IMR-90 (cell line): Measurements from ENCODE around the gene MTHFD2. TPM values are rescaled to one million over a fixed set of nuclear protein-coding genes. Genes with fewer than 3 reads are reported as not detected.

Experiments used
- ATAC-seq: fragments of 200-7000 bp; cut with Tn5 transposase; 2 replicates; pipeline ENCODE4 v1.9.1; 2020; ENCODE audit warnings: low read depth, mild to moderate bottlenecking, moderate library complexity
- BruUV-seq: library from RNA; stranded (reverse); fragments of 400-500 nt; replicated peaks from 2 replicates; lab custom pipeline; 2021; lab: Mats Ljungman, UMichigan
- CTCF ChIA-PET: fragments of 300-600 bp; formaldehyde crosslinking; extraction: SDS; loops from one replicate; lab custom pipeline; 2021; ENCODE audit warnings: antibody characterized with exemption; lab: Yijun Ruan, JAX
- POLR2A ChIA-PET: fragments of 300-600 bp; sonication (Branson Sonifier 250); formaldehyde crosslinking; loops from one replicate; lab custom pipeline; 2022; ENCODE audit warnings: antibody characterized with exemption; ENCODE audit not compliant: unreplicated experiment; lab: Charles Lee
- DNase-seq: peaks from one replicate; pipeline ENCODE4 v3.0.0; 2013
- H2AFZ ChIP-seq: replicated peaks from 2 replicates; pipeline ENCODE3; 2013; ENCODE audit warnings: low read length, mild to moderate bottlenecking; ENCODE audit not compliant: poor library complexity
- H2AK5ac ChIP-seq: 2 replicates; pipeline ENCODE4 v1.6.1; 2013; ENCODE audit warnings: low read depth, low read length, inconsistent platforms
- H2AK9ac ChIP-seq: replicated peaks from 2 replicates; pipeline ENCODE3; 2013; ENCODE audit warnings: mild to moderate bottlenecking, low read depth, low read length, moderate library complexity; ENCODE audit not compliant: poor library complexity
- H2BK120ac ChIP-seq: 2 replicates; pipeline ENCODE4 v1.6.1; 2013; ENCODE audit warnings: low read depth, low read length, inconsistent platforms
- H2BK15ac ChIP-seq: 3 replicates; pipeline ENCODE4 v1.6.1; 2013; ENCODE audit warnings: low read depth, low read length, inconsistent platforms
- H2BK20ac ChIP-seq: 2 replicates; pipeline ENCODE4 v1.6.1; 2013; ENCODE audit warnings: low read depth, mild to moderate bottlenecking, inconsistent platforms, low read length, moderate library complexity
- H2BK5ac ChIP-seq: 2 replicates; pipeline ENCODE4 v1.6.1; 2013; ENCODE audit warnings: mild to moderate bottlenecking, low read depth, low read length, inconsistent platforms; ENCODE audit not compliant: poor library complexity, severe bottlenecking
- H3K14ac ChIP-seq: replicated peaks from 2 replicates; pipeline ENCODE4 v1.6.1; 2013; ENCODE audit warnings: low read depth, low read length, inconsistent platforms
- H3K18ac ChIP-seq: 2 replicates; pipeline ENCODE4 v1.6.1; 2013; ENCODE audit warnings: low read depth, low read length, control low read depth
- H3K23ac ChIP-seq: 2 replicates; pipeline ENCODE4 v1.6.1; 2013; ENCODE audit warnings: low read depth, low read length, inconsistent platforms
- H3K27ac ChIP-seq: 2 replicates; pipeline ENCODE4 v1.5.1; 2013; ENCODE audit warnings: mild to moderate bottlenecking, control low read depth, low read length; ENCODE audit not compliant: insufficient read depth
- H3K27me3 ChIP-seq: 2 replicates; pipeline ENCODE4 v1.6.1; 2013; ENCODE audit warnings: low read length; ENCODE audit not compliant: control insufficient read depth, insufficient read depth
- H3K36me3 ChIP-seq: 2 replicates; pipeline ENCODE4 v1.6.1; 2013; ENCODE audit warnings: low read length, mixed read lengths; ENCODE audit not compliant: control insufficient read depth, insufficient read depth
- H3K4ac ChIP-seq: 2 replicates; pipeline ENCODE4 v1.6.1; 2013; ENCODE audit warnings: low read depth, low read length, inconsistent platforms
- H3K4me1 ChIP-seq: 2 replicates; pipeline ENCODE4 v1.6.1; 2013; ENCODE audit warnings: low read length, mixed read lengths; ENCODE audit not compliant: control insufficient read depth, insufficient read depth
- H3K4me2 ChIP-seq: 2 replicates; pipeline ENCODE4 v1.6.1; 2013; ENCODE audit warnings: low read depth, mild to moderate bottlenecking, control low read depth, low read length, moderate library complexity
- H3K4me3 ChIP-seq: 2 replicates; pipeline ENCODE4 v1.5.1; 2013; ENCODE audit warnings: low read depth, mild to moderate bottlenecking, control low read depth, low read length, moderate library complexity; ENCODE audit not compliant: insufficient read depth
- H3K56ac ChIP-seq: 2 replicates; pipeline ENCODE4 v1.6.1; 2013; ENCODE audit warnings: low read length, inconsistent platforms; ENCODE audit not compliant: insufficient read depth; ENCODE audit errors: extremely low read depth
- H3K79me1 ChIP-seq, 2 experiments: 2 replicates each; pipeline ENCODE4 v1.6.1; 2013; ENCODE audit warnings: low read length in 2 of 2, inconsistent platforms in 1 of 2, low read depth in 1 of 2
- H3K9ac ChIP-seq: 2 replicates; pipeline ENCODE4 v1.6.1; 2013; ENCODE audit warnings: low read depth, low read length, control low read depth
- H3K9me1 ChIP-seq: 2 replicates; pipeline ENCODE4 v1.6.1; 2013; ENCODE audit warnings: low read length, inconsistent platforms; ENCODE audit not compliant: insufficient read depth
- H3K9me3 ChIP-seq: 2 replicates; pipeline ENCODE4 v1.6.1; 2013; ENCODE audit warnings: low read length; ENCODE audit not compliant: control insufficient read depth, insufficient read depth
- H4K20me1 ChIP-seq: 2 replicates; pipeline ENCODE4 v1.6.1; 2013; ENCODE audit warnings: low read length, inconsistent platforms; ENCODE audit not compliant: insufficient read depth
- H4K5ac ChIP-seq: 2 replicates; pipeline ENCODE4 v1.6.1; 2013; ENCODE audit warnings: mild to moderate bottlenecking, low read depth, low read length, control low read depth
- H4K8ac ChIP-seq, 2 experiments: 2 replicates each; pipeline ENCODE4 v1.6.1; 2013; ENCODE audit warnings: low read depth in 2 of 2, low read length in 2 of 2, control low read depth in 1 of 2, inconsistent platforms in 1 of 2
- H4K91ac ChIP-seq: 2 replicates; pipeline ENCODE4 v1.6.1; 2013; ENCODE audit warnings: low read depth, low read length, inconsistent platforms; ENCODE audit not compliant: insufficient read depth
- BHLHE40 ChIP-seq: fragments of 150-350 bp; IDR thresholded peaks from 2 replicates; pipeline ENCODE4 v1.6.1; 2016; ENCODE audit warnings: mild to moderate bottlenecking, low read depth, low read length
- CEBPB ChIP-seq: IDR thresholded peaks from 2 replicates; pipeline ENCODE4 v1.6.1; 2012; ENCODE audit warnings: low read depth, low read length, improper control_type of control experiment
- CHD1 ChIP-seq: IDR thresholded peaks from 2 replicates; pipeline ENCODE4 v1.6.1; 2012; ENCODE audit warnings: low read depth, low read length, improper control_type of control experiment
- FOS ChIP-seq: fragments of 150-350 bp; IDR thresholded peaks from 2 replicates; pipeline ENCODE4 v1.6.1; 2016; ENCODE audit warnings: low read depth, low read length
- MAFK ChIP-seq: IDR thresholded peaks from 2 replicates; pipeline ENCODE4 v1.6.1; 2012; ENCODE audit warnings: low read depth, low read length, improper control_type of control experiment
- MAZ ChIP-seq: IDR thresholded peaks from 2 replicates; pipeline ENCODE4 v1.6.1; 2012; ENCODE audit warnings: low read depth, mild to moderate bottlenecking, low read length, improper control_type of control experiment, moderate library complexity, borderline replicate concordance
- MXI1 ChIP-seq: IDR thresholded peaks from 2 replicates; pipeline ENCODE4 v1.6.1; 2012; ENCODE audit warnings: low read depth, mild to moderate bottlenecking, low read length, moderate library complexity, borderline replicate concordance
- NFE2L2 ChIP-seq: fragments of 150-350 bp; IDR thresholded peaks from 2 replicates; pipeline ENCODE4 v1.6.1; 2016; ENCODE audit warnings: low read depth, mild to moderate bottlenecking, low read length
- POLR2A ChIP-seq: IDR thresholded peaks from 2 replicates; pipeline ENCODE4 v1.6.1; 2012; ENCODE audit warnings: mild to moderate bottlenecking, low read depth, low read length
- RAD21 ChIP-seq: IDR thresholded peaks from 2 replicates; pipeline ENCODE4 v1.6.1; 2012; ENCODE audit warnings: low read length, improper control_type of control experiment
- RCOR1 ChIP-seq: IDR thresholded peaks from 2 replicates; pipeline ENCODE4 v1.6.1; 2012; ENCODE audit warnings: mild to moderate bottlenecking, low read length, improper control_type of control experiment; ENCODE audit not compliant: insufficient replicate concordance
- RFX5 ChIP-seq: IDR thresholded peaks from 2 replicates; pipeline ENCODE4 v1.8.0; 2012; ENCODE audit warnings: low read depth, mild to moderate bottlenecking, low read length, moderate library complexity
- SMC3 ChIP-seq: fragments of 150-350 bp; IDR thresholded peaks from 2 replicates; pipeline ENCODE4 v1.6.1; 2016; ENCODE audit warnings: low read depth, mild to moderate bottlenecking, antibody characterized with exemption, low read length, moderate library complexity
- WGBS, 2 experiments: methylation state at CpG; one replicate each; pipeline versions ENCODE4 v1.1.5 to v1.1.7; 2013; ENCODE audit warnings: missing lambda C conversion rate in 2 of 2; ENCODE audit not compliant: insufficient read length in 1 of 2; ENCODE audit errors: extremely low coverage in 2 of 2; 5-methylcytosine and 5-hydroxymethylcytosine counted together
- dilution Hi-C: fragments of 300-500 bp; cut with HindIII; formaldehyde crosslinking; loops from one replicate; pipeline ENCODE4 v1.14.3; 2018; ENCODE audit warnings: low sequenced_read_pairs; ENCODE audit not compliant: unreplicated experiment
- in situ Hi-C: fragments of 300-500 bp; cut with MboI; formaldehyde crosslinking; loops from 3 replicates; pipeline ENCODE4 v1.14.3; 2019; ENCODE audit warnings: low sequenced_read_pairs, inconsistent platforms, mixed read lengths
- intact Hi-C: fragments of 100-400 bp; cut with micrococcal nuclease; formaldehyde crosslinking; loops from 2 replicates; pipeline ENCODE4 v1.10.0; 2022
- polyA plus RNA-seq, 3 experiments: library from polyadenylated mRNA; depleted of rRNA; stranded (reverse); fragments of >200 nt; gene quantifications; 2 replicates each; pipeline ENCODE4 v1.2.3, GENCODE V29; 2012; ENCODE audit warnings: low replicate concordance in 1 of 3
- total RNA-seq: library from RNA; depleted of rRNA; stranded (reverse); fragments of >200 nt; gene quantifications from 2 replicates; pipeline ENCODE4 v1.2.3, GENCODE V29; 2012
- TF ChIP-seq, protein P1 (sequence below): fragments of 150-350 bp; IDR thresholded peaks from 2 replicates; pipeline ENCODE4 v1.6.1; 2016; ENCODE audit warnings: low read depth, mild to moderate bottlenecking, low read length, moderate library complexity, borderline replicate concordance
- TF ChIP-seq, protein P2 (sequence below): fragments of 150-350 bp; IDR thresholded peaks from 2 replicates; pipeline ENCODE4 v1.6.1; 2017; ENCODE audit warnings: mild to moderate bottlenecking, antibody characterized with exemption, low read length, low read depth
- TF ChIP-seq, protein P3 (sequence below): conservative IDR thresholded peaks from 2 replicates; pipeline ENCODE4 v1.5.1; 2012; ENCODE audit warnings: mild to moderate bottlenecking, low read depth, low read length, improper control_type of control experiment

MTHFD2 gene
- total and polyA plus RNA-seq, 2 of the 4 experiments (the other 2 are of a cell fraction) = 66.8 to 122 TPM

DNA sequence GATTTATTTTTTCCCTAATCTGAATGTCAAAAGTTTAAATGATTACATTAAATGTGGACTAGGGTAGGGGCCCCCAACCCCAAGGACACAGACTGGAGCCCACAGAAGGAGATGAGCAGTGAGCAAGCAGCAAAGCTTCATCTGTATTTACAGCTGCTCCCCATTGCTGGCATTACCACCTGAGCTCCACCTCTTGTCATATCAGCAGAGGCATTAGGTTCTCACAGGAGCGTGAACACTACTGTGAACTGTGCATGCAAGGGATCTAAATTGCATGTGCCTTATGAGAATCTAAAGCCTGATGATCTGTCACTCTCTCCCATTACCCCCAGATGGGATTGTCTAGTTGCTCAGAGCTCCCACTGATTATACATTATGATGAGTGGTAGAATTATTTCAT, 23.5 kb upstream of the MTHFD2 start:
- intact Hi-C loops = no loop called here
- peaks cover 50% of the 10 kb centered on the region for H4K20me1 ChIP-seq
- no peak overlapping the region for H3K56ac ChIP-seq
- no peak overlapping the region for H3K4ac ChIP-seq
- no peak overlapping the region for H4K8ac ChIP-seq
- peak overlapping the region; percentile 60; the same call in 1 of the 2 replicates for H3K23ac ChIP-seq
- in situ Hi-C loops = no loop called here
- no peak overlapping the region for H2BK5ac ChIP-seq
- no CpG with 5 or more reads among the region's 1 CpG for WGBS, 2 experiments
- no peak overlapping the region for H3K27ac ChIP-seq
- H2AK5ac ChIP-seq = no peak overlapping the region
- no peak overlapping the region for H3K14ac ChIP-seq
- H2BK20ac ChIP-seq = no peak overlapping the region
- H3K79me1 ChIP-seq = peaks cover 10 to 19% of the 10 kb centered on the region in 2 experiments
- no peak overlapping the region for H4K91ac ChIP-seq
- H3K4me1 ChIP-seq = 0 out of 2 replicates have a peak, but pooled peaks cover 2% of the 10 kb centered on the region
- ChIA-PET POLR2A (no interaction called here), CTCF (no interaction called here)
- H3K36me3 ChIP-seq = peaks cover 16% of the 10 kb centered on the region
- no peak overlapping the region for H3K9ac ChIP-seq
- no peaks in the 10 kb centered on the region for H3K27me3 ChIP-seq
- TF ChIP-seq MAFK = no peak
- TF ChIP-seq CEBPB = no peak
- no peak for TF ChIP-seq BHLHE40
- TF ChIP-seq RFX5 = no peak
- TF ChIP-seq SMC3 = no peak
- no peak for TF ChIP-seq MXI1
- TF ChIP-seq RAD21 = no peak
- TF ChIP-seq FOS = no peak
- no peak for TF ChIP-seq MAZ
- TF ChIP-seq, protein P1, sequence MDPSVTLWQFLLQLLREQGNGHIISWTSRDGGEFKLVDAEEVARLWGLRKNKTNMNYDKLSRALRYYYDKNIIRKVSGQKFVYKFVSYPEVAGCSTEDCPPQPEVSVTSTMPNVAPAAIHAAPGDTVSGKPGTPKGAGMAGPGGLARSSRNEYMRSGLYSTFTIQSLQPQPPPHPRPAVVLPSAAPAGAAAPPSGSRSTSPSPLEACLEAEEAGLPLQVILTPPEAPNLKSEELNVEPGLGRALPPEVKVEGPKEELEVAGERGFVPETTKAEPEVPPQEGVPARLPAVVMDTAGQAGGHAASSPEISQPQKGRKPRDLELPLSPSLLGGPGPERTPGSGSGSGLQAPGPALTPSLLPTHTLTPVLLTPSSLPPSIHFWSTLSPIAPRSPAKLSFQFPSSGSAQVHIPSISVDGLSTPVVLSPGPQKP = no peak
- no peak for TF ChIP-seq POLR2A
- no peak for TF ChIP-seq NFE2L2
- TF ChIP-seq, protein P2, sequence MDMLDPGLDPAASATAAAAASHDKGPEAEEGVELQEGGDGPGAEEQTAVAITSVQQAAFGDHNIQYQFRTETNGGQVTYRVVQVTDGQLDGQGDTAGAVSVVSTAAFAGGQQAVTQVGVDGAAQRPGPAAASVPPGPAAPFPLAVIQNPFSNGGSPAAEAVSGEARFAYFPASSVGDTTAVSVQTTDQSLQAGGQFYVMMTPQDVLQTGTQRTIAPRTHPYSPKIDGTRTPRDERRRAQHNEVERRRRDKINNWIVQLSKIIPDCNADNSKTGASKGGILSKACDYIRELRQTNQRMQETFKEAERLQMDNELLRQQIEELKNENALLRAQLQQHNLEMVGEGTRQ = no peak
- TF ChIP-seq, protein P3, sequence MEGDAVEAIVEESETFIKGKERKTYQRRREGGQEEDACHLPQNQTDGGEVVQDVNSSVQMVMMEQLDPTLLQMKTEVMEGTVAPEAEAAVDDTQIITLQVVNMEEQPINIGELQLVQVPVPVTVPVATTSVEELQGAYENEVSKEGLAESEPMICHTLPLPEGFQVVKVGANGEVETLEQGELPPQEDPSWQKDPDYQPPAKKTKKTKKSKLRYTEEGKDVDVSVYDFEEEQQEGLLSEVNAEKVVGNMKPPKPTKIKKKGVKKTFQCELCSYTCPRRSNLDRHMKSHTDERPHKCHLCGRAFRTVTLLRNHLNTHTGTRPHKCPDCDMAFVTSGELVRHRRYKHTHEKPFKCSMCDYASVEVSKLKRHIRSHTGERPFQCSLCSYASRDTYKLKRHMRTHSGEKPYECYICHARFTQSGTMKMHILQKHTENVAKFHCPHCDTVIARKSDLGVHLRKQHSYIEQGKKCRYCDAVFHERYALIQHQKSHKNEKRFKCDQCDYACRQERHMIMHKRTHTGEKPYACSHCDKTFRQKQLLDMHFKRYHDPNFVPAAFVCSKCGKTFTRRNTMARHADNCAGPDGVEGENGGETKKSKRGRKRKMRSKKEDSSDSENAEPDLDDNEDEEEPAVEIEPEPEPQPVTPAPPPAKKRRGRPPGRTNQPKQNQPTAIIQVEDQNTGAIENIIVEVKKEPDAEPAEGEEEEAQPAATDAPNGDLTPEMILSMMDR = no peak
- no peak for TF ChIP-seq CHD1
- no peak for TF ChIP-seq RCOR1
- no peak overlapping the region for H2AK9ac ChIP-seq
- H3K4me2 ChIP-seq = no peak overlapping the region
- no peak overlapping the region for H2BK120ac ChIP-seq
- H3K9me3 ChIP-seq = no peaks in the 10 kb centered on the region
- DNase-seq (no peak), ATAC-seq (no peak)
- dilution Hi-C loops = no loop called here
- no TSS peak for BruUV-seq
- H3K9me1 ChIP-seq = peaks cover 3% of the 10 kb centered on the region; the same call in 1 of the 2 replicates
- no peak overlapping the region for H2BK15ac ChIP-seq
- H2AFZ ChIP-seq = no peak overlapping the region
- no peak overlapping the region for H4K5ac ChIP-seq
- no peak overlapping the region for H3K4me3 ChIP-seq
- no peak overlapping the region for H3K18ac ChIP-seq
